HG02610 (cell line): ENCODE data around the gene CNTN3.

Experiments used
- ATAC-seq: cut with Tn5 transposase; IDR thresholded peaks from one replicate; pipeline ENCODE4 v1.9.1; 2021; ENCODE audit warnings: mild to moderate bottlenecking, moderate library complexity; ENCODE audit not compliant: unreplicated experiment

Gene CNTN3

DNA sequence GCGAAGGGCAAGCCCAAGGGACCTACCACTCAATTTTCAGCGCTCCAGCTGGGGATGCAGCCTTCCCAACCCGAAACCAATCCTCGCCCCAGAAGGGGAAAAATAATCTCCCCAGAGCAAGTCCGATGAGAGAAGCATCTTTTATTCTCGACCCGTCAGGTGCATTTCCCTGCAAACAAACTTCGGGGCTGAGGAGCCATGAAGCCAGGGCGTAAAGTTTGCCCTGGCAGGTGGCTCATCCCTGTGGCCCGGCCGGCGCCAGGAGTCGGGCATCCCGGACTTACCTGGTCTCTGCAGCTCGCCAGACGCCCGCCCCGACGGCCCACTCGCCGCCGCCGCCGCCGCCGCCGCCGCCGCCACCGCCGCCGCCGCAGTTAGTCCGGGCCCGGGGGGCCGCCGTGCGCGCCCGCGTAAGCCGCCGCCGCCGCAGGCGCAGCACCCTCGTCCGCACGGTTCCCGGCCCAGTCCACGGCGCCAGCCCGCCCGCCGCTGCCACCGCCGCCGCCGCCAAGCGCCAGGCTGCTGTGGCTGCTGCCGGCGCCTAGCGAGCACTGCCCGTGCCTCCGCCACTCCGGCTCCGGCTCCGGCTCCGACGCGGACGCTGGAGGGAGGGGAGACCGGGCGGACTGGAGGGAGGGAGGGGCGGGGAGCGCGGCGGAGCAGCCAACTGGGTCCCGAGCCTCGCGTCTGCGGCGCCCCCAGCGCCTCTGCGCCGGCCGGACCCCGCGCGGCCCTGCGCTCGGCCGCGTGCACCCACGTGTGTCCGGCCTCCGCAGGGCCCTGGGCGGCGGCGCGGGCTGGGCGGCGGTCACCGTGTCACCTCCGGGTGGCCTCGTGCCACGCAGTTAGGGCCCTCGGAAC is at the start of gene CNTN3:
CNTN3 (minus strand) TSS at position 553 of the 861 bp plus-strand sequence. CDS start 93,547 bp downstream, outside the sequence.
- no peak for ATAC-seq

DNA sequence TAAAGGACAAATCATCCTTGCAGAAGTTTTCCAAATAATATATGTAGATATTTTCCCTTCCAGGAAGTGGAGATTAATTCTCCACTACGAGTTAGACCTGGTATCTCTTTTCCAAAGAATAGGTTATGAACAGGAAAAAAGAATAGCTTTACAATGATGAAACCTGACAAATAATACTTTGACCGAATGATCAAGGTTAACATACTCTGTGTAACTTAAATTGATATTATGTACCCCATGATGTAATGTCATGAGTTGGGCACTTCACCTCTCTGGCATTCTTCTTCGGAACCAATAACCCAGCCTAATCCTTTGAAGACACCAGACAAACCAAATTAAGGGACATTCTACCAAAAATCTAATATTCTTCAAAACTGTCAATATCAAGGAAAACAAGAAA is 48.7 kb upstream of the CNTN3 start:
- no peak for ATAC-seq

DNA sequence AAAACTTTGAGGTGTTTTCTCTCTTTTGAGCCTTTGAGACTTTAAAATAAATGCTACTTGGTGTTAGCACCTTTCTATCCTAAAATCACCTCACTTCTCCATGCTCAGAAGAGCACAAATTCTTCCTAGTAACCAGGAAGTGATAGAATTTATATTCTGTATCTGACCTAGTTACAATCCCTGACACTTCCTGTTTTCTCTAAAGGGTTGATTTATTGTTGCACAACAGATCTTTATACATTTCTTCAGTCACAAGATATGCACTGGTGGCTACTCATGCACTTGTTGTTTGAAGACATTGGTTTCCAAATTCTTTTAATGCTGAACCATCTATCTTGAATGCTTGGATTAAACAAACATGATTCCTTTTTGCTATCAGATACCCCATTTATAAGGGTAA is 47.2 kb upstream of the CNTN3 start:
- no peak for ATAC-seq

DNA sequence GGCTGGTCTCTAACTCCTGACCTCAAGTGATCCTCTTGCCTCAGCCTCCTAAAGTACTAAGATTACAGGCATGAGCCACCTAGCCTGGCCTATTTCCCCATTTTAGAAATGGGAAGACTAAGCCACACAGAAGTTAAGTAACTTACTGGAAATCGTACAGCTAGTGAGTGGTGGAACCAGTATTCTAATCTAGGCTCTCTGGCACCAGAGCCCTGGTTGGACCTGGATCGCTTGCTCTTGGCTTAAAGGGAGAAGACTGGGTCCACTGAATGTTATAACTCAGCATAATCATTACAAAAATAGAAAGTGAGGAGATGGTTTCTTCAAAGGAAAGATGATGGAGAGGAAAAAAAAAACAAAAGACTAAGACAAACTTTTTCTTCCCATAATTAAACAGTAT is 37.4 kb upstream of the CNTN3 start:
- ATAC-seq, result no peak

DNA sequence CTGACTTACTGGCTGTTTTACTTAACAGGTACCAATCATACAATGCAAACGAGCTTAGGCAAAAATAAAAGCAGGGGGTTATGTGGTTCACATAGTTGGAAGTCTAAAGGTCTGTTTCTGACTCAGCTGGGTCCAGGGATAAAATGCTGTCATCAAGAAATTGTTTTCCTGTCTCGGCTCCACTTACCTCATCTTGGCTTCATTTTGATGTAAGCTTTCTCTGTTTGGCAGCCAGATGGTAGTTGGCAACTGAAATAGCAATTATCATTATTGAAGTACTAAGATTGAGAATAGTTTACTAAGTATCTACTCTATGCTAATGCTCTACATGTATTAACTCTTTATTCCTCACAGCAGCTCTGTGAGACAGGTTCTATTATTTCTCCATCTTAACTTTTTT is 36.8 kb upstream of the CNTN3 start:
- ATAC-seq, result no peak

DNA sequence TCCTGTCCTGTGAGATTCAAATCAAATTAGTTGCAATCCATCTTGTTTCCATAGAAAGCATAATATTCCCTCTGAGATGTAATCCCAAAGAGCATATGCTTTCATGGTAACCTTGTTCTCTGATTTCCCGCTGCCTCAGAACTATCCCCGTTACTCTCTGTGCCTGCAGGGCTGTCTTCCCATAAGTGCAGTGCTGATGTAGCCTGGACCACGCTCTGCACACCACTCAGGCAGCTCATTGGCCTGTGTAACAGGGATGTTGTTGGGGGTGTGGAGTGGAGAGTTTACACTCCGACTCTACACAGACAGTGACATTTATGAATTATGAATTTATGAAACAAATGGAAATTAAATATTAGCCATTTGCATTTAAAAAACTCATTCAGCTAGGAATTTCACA is 33.6 kb upstream of the CNTN3 start:
- ATAC-seq, result no peak

DNA sequence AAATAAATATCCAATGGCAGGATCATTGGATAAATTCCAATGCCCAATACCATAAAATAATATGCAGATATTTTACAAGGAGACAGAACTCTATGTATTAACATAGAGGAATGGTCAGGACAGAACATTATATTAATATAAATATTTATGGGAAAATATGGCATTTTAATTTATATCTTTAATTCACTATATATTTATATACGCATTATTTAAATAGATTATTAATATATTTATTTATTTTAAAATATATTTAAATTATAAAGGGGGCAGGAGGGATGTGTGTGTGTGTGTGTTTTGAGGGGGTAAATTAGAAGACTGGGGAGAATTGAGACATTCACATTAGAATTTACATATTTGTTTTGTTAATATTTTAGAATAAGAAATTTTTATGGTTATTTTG is 31.6 kb upstream of the CNTN3 start:
- no peak for ATAC-seq

DNA sequence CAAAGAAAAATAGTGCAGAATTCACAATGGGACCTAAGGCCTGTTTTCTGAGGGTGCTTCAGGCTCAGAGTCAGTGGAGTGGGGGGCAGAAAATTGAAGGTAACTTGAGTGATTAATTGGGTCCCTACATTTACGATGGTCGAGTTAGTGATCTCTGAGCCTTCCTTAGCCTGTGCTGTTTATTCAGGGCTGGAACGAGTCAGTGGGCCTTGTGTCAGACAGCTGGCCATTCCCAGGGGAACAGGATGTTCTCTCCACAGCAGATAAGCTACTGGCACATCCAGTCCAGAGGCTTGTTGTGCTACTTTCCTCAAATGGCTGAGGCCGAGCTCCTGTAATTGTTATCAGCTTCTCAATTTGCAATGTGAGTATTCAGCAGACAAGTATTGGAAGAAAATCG is 29.2 kb upstream of the CNTN3 start:
- no peak for ATAC-seq

DNA sequence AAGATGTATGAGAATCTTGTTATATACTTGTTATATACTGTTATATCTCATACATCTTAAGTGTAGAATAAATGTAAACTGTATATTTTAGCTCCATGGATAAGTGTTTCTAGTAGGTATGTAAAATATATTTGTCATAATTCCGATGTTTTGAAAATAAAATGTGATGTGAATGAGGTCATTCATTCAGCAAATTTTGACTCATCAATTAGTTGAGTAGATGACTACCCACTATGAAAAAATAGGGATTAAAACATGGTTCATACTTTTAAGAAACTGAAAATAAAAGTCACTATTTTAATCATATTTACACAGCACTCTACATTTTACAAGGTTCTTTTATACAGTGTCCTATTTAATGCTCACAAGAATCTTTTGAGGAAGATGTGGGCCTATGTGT is 28.4 kb upstream of the CNTN3 start:
- no peak for ATAC-seq

DNA sequence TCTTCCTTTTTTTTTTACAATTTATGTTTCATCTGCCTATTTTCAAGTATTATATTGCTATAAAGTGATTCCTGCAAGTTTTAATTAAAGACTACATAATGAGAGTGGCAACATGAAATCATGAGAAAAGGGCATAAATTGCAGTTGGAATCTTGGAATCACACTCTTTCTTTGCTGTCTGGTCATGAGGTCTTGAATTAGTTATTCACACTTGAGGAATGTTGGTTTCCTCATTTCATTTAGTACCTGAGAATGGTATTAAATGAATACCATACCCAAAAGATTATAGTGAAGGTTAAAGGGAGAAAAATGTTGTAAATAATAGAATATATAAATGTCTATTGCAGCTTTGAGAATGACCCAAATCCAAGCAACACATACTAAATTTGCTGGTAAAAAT is 25.8 kb upstream of the CNTN3 start:
- ATAC-seq, result no peak

DNA sequence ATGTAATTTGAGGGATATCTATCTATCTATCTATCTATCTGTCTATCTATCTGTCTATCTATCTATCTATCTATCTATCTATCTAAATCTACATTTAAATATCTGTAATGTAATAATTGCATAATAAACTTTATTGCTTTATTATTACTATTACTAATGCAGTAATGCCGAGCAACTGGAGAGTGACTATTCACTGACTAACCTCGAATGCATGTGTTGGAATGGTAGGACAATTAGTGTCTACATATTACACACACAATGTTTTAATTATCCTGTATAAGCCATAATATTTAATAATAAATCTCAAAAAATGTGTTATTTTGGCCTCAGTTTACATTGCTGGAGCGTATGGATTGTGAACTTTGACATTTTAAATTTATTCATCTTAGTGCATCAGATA is 25.2 kb upstream of the CNTN3 start:
- no peak for ATAC-seq

DNA sequence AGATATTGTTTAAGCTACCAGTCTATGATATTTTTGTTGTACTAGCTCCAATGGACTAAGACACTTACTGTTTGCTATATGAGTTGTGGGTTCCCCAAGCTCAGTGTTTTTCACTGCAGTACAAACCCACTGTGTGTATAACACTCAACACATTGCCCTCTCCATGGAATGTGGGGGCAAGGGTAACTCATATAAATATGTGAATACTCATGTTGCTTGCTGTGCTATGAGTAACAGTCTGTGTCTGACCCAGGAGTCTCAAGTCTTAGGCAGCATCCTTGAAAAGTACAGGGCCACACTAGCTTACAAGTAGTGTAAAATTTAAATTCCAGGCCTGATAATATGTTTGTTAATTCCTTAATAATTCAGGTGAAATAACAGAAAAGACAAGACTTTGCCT is 22.5 kb upstream of the CNTN3 start:
- ATAC-seq, result no peak

DNA sequence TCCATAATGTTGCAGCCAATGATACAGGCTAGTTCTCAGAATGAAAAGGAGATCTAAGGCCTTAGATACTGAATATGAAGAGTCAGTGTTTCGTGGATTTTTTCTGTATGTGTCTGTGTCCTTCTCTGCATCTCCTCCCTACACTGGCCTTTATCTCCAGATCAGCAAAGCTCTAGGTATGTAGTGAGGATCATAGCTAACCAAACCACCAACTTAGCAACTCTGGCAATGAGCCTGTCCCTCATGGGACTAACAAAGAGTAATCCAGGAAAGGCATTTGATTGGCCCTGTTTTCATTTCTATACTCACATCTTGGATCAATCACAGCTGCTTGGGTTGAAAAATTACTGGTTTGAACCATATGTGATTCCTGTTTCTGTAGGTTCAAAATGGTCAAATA is 18.6 kb upstream of the CNTN3 start:
- no peak for ATAC-seq

DNA sequence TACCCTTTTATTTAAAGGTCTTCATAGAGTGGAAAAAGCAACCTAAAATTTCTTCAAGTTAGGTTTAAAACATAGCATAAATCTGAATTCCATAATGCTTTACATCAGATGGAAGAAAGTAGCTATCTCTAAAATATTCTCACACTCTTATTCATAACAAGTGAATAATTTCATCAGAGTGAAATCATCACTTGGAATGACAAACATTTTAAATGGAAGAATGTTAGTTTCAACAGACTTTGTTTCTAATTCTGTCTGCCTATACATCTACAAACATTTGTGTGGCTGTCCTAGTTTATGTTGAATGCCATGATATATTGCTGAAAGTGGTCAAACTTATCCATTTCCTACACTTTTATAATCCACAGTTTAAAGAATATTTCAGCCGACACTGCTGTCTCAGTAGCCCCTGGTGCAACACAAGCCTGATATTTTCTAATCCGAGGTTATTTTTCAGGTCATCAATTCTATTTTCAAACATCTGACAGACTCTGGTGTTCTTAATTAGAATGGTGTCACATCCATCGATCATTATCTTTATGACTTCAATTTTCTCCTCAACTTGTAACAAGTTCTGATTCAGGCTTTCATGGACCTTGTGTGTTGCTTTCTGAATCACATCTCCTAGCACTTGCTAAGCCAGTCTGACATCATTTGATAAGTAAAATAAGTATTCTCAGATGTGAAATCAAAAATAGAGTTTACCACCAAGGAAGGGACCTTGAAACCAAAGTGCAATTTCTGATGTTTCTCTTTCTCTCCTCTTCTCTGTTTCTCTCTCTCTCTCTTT is 17.1 kb upstream of the CNTN3 start:
- no peak for ATAC-seq

DNA sequence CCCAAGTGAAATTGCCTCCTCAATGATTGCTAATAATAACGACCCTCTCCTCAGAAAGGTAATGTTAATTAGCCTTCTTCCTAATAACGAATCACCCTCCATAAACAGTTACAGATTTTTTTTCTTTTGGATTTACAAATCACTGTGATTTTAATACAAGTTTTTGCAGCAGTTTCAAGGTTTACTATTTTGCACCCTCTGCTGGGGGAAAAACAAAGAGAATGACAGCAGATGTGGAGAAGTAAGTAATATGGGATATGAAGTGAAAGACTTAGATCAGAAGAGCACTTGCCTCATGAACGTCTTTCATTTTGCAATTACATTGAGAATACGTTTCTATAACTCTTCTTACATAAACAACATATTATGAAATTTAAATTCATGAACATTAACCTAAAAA is 16.1 kb upstream of the CNTN3 start:
- no peak for ATAC-seq

DNA sequence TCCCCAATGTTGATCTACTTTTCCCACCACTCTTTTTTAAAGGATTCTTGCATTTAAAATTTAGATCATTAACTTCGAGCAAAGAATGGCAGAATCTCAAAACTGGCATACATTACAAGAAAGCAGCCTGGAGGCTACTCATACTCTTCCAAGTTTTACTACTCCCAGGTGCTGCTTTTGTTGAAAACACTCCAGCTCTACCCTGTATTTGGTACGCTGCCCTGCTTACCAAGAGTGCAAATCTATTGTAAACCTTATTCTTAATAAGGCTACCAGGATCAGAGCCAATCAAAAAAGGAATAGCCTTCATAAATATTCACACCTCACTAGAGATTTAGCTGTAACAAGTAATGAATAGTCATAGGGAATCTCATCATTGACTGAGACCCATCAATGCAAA is 11.6 kb upstream of the CNTN3 start:
- no peak for ATAC-seq

DNA sequence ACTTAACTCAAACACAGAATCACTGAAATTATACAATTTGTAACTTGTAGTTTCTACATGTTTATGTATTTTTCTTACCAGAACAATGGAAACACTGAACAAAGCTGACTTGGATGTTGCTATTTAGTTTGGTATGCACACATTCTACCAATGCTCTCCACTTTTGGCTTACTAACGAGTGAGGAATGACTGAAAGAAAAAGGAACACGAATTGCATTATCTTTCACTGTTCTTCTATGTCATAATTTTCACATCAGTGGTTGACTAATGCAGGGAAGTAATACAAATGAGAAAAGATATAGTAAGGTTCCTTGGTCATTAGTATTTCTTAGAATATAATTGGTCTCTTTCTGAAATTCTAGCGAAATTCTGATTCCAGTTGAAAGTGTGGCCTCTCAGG is 9.8 kb upstream of the CNTN3 start:
- ATAC-seq, result no peak

DNA sequence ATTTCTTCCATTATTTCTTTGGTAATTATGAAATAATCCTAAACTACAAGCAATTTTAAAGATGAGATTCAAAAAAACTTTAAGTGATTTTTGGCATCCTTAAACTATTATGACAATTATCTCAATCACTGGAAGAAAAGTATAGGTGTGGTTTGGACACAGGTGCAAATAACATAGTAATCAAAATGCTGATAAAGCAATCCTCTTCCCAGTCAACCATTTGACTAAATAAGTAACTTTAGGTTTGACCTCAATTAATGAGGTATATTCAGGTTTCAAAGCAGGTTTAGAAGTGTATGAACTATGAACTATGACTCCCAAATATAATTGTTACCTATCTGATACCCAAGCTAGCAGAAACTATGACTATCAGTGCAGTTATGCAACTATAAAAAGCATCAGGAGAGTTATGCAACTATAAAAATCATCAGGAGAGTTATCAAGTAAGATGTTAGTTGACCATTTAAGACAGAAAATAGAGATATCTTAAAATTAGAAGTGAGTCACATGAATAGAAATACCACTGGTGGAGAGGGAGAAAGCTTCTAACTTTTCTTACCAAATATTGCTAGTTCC is 8.9 kb upstream of the CNTN3 start:
- ATAC-seq, result no peak

DNA sequence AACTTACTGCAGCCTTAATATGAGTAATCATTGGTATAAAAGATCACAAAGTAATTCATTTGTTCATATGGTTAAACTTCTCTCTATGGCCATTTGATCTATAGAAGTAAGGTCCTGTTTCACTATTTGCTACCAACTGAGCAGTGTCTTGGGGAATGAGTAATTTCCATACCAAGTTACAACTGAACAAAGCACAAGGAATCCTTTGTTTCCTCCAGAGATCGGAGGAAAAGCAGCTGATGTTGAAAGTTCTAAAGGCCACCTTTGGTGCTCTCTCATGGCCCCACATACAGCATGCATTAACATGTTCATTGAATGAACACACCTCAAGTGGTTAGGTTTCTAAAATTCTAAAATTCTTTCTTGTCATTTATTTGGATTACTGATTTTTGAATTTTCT is 7.1 kb upstream of the CNTN3 start:
- ATAC-seq, result no peak

DNA sequence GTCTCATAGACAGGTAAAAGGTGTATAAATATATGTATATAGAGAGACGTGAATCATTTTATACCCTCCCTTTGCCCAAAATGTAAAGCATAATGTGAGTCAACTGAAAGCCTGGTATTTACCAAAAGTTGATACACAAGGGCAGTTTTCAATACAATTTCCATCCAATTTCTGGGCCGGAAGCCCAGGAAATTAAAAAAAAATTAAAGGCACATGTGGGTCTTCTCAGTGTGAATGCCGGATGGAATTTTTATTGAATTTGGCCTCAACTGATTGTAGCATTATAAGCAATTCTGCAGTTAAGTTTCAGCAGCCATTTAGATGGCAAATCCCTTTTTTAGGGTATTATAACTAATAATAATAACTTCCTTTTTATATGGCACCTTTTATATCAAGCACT is 3.3 kb upstream of the CNTN3 start:
- ATAC-seq, result no peak

DNA sequence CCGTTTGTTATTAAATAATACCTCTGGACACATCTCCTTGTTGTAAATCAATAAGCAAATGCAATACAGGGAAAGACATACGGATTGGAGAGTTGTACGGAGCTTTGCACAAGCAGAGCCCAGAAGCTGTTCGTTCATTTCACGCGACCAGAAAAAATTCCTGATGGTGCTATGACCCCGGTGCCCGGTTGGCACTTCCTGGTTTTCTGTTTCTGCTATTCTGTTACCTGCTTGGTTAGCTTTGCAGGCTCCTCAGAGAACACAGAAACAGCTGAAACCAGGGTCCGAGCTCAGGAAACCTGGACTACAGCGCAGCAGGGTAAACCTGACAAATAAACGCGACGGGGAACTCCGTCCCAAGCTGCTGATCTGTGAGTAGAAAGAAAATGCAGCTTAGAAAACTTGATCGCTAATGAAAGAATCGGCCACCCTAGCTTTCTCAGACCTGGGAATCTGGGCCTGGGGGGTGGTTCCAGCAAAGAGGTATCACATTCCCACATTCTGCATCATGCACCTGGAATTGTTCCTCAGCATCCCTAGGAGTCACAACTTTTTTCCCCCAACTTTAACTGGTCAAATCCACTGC is 845 bp downstream of the CNTN3 start:
- no peak for ATAC-seq

DNA sequence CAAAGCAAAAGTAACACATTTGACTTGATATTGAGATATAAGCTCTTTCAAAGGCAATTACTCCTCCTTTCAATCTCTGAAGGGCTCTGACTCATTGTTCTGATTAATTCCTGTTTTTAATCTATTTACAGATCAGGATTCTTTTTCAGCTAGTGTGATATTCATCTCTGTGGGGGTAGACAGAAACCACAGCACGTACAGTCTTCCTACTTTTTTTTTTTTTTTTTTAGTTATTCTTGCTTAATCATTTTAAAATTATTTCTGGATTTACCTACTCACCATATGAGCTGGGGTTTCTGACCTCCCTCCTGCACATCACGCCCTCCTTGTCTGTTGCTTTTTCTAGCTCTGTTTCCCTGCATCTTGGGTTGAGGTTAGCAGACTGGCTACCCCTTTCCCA is 1.4 kb downstream of the CNTN3 start:
- ATAC-seq, result no peak
